Stimulated activated CD8-positive, alpha-beta memory T cell treated with anti-CD3 and anti-CD28 coated beads, Interleukin-2, amount 100 ng/mL, for 48 hours (primary cell): Measurements from ENCODE around the gene JUP.
A peak's percentile ranks its signal among the peaks of the same experiment; 100 is the strongest.
"Not testable (repeated sequence)": the region's sequence is repeated elsewhere in the genome, so short reads cannot be mapped to it uniquely, and the experiment has no call there.

Experiments used
- DNase-seq, 2 donors: peaks; one replicate each; pipeline ENCODE4 v3.0.0-alpha.2; 2020; ENCODE audit warnings: low read depth in 2 of 2

The JUP gene

DNA sequence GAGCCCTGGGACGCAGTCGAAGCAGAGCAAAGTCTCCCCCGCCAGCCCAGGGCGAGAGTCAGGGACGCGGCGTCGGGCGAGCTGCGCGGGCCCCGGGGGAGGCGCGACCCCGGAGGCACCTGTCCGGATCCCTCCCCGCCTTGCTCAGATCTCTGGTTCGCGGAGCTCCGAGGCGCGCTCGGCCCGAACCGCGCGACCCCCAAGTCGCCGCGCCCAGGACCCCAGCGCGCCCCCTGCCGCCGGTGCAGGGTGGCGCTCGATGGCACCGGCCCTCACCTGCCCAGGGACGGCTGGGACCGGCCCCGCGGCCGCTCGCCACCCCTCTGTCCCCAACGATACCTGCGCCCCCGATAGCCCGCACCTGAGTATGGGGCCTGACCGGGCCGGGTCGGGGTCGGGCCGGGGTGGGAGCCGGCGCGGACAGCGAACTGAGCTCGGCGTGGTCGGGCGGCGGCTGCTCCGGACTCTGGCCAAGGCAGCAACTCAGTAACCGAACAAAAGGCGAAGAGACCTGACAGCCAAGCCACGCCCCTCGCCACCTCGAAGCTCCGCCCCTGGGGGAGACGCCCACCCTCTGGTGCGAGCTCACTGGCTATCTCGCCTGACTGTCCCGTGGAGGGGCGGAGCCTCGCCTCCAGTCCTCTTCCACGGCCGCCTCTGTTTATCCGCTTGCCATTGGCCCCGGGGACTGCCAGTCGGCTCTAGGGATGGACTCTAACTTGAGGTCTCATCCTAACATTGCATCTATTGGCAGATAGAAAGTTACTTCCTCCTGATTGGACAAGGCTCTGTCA is at the start of gene JUP:
Gene JUP (minus strand): TSS at position 485 of the 794 bp plus-strand sequence. CDS start 14,857 bp downstream, outside the sequence.
- peak; percentile 84 to 93 for DNase-seq

DNA sequence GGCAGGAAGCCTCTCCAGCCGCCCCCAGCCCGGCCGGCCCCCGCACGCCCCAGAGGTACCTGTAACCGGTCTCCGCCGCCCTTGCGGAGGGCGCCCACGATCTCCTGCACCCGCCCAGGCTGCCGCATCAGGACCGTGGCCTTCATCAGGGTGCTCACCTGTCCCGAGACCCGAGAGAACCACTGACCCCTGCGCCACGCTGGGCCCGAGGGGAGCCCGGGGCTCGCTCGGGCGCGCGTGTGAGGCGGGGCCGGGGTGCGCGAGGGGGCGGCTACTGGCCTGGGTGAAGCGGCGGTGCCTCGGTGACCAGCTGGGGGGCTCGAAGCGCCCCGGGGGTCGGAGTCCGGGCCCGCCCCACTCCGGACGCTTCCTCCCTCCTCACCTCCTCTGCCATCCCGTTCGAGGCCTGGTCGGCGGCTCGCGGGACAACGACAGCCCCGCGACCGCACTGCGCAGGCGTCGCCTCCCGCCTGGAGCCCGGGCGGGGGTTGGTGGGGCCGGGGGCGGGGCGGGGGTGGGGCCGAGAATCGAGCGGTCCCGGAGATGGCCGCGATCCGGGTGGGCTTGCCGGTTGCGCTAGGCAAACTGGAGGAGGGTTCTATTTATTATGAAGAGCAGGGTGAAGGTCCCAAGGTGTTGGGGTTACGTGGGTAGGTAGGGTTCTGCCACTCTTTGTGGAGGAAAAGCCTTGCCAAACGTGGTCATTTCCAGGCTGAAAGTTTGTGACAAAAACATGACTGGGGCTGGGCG is 49.5 kb upstream of the JUP start, which contains the start of gene NT5C3B:
Gene NT5C3B (minus strand): TSS at position 433 of the 750 bp plus-strand sequence. CDS start 39 bp downstream, at position 394.
- DNase-seq, result peak; percentile 39 to 49

DNA sequence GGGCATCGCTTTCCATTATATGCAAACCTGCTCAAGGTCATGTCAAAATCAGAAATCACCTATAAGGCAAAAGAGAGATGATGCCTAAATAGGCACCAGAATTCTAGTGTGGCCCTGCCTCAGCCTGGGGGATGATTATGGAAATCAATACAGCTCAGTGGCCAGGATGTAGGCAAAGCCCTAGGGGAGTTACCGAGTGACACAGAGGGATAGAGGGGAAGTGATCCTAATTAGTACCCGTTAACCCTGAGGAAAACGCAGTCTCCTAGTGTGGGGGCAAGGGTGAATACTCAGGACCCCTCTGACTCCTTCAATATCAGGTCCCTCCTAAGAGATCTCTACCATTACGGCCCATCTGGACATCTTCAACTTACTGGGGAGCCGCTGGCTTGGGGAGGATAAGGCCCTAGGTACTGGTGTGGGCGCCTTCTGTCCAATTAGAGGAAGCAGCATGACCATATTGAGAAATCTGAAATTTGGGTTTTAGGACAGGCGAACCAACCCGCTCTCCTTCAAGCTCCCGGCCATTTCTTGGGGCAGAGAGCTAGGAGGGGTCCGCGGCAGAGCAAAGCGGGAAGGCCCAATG is 48.8 kb upstream of the JUP start:
- DNase-seq, result no peak

DNA sequence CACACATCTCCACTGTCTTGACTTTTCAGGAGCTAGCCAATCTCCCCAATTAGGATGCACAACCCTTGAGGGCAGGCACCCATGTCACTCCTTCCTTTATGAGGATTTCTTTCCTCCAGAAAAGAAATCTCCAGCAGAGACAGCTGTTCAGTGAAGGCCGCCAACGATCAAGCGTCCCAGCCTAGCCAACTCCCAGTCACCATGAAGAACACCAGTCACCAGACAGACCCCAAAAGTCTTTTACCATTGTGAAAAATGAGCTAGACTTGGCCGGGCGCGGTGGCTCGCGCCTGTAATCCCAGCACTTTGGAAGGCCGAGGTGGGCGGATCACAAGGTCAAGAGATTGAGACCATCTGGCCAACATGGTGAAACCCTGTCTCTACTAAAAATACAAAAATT is 43.5 kb upstream of the JUP start:
- DNase-seq, result not testable (repeated sequence)

DNA sequence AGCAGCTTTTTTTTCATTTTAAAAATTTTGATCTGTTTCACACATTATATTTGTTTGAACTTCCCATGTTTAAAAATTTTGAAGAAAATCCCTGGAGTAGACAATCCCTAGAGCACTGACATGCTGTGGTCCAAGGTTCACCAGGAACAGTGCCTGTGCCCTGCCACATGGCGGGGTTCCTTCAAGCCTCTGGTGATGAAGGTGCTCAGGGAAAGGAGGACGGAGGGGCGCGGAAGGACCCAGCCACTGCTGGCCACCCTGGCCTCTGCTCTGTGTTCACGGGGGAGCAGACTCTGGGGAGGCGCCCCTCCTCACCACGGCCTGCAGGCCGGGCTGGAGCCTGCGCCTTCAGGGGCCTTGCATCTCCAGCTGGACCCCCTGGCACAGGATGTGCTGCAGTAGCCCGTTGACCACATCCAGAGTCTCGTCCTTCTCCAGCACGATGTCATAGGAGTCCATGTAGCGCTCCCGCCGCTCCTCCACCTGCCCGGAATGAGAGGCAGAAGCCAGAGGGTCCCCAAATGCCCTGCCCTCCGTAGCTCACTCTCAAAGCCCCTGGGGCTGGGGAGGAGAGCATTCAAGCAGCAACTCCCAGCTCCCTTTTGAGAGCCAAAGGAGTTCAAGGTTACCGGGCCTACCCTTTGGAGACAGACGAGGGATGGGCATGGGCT is 38.8 kb upstream of the JUP start:
- no peak for DNase-seq

DNA sequence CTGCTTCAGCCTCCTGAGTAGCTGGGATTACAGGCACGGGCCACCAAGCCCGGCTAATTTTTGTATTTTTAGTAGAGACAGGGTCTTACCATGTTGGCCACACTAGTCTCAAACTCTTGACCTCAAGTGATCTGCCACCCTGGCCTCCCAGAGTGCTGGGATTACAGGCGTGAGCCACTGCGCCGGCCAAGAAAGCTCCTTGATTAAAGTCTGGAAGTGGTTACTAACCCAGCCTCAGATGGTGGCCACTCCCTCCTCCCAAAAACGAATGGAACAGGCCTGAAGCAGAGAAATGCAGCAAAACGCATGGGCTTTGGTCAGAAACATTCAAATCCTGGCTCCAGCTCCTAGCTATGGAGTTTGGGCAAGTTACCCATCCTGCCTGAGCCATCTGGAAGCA is 37.6 kb upstream of the JUP start:
- DNase-seq, result no peak

DNA sequence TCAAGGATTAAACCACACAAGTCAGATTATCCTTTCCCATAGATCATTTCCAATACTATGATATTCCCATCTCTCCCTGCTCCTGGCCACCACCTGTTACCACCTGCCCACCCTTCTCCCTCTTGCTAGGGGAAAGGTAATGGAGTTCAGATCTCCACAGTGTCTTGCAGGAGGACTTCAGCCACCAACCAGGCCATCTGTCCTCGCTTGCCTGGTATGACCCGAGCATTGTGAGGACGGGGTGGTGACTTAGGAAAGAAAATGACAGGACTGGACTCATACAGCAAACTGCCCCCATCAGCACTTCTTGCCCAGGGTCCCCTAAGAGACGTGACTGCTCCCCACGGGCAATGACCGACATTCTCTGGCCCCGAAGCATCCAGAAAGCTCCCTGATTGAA is 37.1 kb upstream of the JUP start:
- no peak for DNase-seq

DNA sequence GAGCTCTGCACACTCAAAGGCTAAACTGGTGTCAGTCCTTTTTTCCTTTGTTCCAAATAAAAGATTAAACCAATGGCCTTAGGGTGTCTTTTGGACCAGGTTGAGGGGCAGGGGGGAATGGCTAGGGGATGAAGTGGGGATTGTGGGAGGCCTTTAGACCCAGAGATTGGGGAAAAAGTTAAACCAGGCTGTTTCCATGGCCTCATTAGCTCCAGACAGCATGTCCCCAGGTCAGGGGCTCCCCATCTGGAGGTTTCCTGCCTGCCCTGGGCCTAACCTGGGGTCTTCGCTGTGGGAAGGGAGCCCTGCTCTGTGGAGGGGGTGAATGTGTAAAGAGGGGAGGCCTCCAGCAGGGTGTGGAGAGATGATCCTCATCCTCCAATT is 36.6 kb upstream of the JUP start:
- no peak for DNase-seq

DNA sequence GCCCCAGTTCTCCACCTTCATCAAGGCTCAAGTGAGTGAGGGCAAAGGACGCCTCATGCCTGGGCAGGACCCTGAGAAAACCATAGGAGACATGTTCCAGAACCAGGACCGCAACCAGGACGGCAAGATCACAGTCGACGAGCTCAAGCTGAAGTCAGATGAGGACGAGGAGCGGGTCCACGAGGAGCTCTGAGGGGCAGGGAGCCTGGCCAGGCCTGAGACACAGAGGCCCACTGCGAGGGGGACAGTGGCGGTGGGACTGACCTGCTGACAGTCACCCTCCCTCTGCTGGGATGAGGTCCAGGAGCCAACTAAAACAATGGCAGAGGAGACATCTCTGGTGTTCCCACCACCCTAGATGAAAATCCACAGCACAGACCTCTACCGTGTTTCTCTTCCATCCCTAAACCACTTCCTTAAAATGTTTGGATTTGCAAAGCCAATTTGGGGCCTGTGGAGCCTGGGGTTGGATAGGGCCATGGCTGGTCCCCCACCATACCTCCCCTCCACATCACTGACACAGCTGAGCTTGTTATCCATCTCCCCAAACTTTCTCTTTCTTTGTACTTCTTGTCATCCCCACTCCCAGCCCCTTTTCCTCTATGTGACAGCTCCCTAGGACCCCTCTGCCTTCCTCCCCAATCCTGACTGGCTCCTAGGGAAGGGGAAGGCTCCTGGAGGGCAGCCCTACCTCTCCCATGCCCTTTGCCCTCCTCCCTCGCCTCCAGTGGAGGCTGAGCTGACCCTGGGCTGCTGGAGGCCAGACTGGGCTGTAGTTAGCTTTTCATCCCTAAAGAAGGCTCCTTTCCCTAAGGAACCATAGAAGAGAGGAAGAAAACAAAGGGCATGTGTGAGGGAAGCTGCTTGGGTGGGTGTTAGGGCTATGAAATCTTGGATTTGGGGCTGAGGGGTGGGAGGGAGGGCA is 36.0 kb upstream of the JUP start:
- no peak for DNase-seq

DNA sequence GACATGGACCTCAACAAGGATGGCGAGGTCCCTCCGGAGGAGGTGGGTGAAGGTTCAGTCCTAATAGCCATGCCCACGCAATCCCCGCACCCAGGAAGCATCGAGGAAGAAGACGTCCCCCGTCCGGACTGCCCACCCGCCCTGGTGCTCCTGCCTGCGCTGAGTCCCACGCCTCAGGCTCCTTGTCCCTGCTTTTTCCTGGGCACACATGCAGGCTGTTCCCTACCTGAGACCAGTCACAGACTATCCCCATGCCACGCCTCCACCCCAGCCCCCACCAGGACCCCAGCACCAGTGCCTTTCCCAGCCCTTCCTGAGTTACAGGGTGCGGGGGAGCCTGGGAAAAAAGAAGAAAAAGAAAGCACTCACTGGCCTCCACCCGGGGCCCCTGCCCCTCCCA is 35.3 kb upstream of the JUP start:
- DNase-seq, result no peak

DNA sequence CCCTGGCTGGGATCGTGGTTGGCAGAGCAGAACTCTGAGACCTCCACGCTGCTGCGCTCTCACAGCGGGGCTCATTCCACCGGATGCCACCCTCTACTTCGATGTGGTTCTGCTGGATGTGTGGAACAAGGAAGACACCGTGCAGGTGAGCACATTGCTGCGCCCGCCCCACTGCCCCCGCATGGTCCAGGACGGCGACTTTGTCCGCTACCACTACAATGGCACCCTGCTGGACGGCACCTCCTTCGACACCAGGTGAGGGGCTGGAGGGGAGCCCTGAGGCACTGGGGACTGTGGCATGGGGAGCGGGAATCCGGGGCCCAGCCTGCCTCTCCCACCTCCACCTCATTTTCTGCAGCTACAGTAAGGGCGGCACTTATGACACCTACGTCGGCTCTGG is 31.5 kb upstream of the JUP start:
- no peak for DNase-seq

DNA sequence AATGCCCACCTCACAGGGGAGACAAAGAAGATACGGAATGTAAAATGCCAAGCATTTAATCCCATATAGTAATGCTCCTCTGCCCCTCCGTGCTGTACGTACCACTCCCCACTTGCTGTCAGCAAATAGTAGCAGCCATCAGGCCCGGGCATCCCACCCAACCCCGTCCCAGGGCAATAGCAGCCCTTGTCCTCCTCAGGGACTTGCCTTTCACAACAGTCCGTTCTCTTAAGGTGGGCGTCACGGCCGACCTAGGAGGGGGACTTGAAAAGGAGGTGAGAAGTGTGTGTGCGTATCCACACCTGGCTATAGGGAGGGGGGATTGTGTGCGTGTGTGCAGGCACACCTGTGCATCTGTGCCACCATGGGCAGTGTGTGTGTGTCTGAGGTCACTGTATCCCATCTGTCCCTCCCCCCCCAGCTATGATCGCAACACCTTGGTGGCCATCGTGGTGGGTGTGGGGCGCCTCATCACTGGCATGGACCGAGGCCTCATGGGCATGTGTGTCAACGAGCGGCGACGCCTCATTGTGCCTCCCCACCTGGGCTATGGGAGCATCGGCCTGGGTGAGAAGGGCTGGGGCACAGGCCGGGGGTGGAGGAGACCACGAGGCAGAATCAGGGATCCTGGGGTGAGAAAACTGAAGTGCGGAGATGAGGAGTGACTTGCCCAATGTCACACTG is 30.3 kb upstream of the JUP start:
- DNase-seq, result no peak

DNA sequence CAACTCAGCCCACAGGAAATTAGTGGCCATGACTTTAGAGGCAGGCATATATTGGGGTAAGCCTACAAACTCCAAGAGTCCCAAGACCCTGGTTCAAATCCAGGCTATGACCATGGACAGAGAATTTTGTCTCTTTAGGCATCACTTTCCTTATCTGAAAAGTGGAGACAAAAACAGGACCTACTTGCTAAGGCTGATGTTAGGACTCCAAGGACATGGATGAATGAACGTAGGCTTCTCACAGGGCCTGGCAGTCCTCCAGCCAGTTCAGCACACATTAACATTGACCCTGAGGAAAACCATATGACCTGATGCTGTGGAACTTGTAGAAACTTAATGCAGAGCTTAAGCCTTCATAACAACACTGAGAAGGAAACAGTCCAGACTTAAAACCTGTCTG is 27.7 kb upstream of the JUP start:
- DNase-seq, result no peak

DNA sequence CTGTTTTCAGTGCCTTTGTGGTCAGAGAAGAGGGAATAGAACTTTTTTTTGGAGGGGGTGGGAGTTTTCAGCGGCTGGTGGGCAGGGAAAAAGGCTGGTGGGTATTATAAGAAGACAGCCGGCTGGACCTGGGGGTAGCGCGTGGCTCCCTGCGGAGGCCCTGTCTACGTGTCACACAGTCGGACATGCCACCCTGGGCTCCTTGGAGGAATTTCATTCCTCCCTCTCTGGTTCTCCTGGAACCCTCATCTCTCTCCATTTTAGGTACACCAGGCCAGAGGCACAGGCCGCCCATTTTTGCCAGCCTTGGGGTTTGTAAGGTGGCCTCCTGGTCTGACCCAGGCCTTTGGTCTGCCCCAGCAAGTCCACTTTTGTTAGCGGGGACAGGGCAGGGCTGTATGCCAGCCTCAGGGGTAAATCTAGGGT is 27.2 kb upstream of the JUP start:
- no peak for DNase-seq

DNA sequence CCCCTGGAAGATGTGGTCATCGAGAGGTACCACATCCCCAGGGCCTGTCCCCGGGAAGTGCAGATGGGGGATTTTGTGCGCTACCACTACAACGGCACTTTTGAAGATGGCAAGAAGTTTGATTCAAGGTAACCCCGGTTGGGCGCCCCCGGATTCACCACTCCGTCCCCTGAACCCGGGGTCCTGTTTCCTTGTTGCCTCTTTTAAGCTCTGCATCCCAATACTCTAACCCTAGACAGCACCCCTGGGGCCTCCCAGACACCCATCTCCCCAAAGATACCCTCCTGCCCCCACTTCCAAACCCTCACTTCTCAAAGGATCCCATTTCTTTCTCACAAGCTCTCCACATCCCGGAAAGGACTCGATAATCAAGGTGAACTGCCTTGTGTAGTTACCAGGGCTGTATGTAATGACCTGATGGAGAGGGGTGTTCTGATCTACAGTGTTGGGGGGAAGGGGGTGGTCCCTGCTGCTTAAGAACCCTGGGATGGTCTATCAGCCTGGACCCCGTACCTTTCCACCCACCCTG is 26.7 kb upstream of the JUP start:
- DNase-seq, result no peak

DNA sequence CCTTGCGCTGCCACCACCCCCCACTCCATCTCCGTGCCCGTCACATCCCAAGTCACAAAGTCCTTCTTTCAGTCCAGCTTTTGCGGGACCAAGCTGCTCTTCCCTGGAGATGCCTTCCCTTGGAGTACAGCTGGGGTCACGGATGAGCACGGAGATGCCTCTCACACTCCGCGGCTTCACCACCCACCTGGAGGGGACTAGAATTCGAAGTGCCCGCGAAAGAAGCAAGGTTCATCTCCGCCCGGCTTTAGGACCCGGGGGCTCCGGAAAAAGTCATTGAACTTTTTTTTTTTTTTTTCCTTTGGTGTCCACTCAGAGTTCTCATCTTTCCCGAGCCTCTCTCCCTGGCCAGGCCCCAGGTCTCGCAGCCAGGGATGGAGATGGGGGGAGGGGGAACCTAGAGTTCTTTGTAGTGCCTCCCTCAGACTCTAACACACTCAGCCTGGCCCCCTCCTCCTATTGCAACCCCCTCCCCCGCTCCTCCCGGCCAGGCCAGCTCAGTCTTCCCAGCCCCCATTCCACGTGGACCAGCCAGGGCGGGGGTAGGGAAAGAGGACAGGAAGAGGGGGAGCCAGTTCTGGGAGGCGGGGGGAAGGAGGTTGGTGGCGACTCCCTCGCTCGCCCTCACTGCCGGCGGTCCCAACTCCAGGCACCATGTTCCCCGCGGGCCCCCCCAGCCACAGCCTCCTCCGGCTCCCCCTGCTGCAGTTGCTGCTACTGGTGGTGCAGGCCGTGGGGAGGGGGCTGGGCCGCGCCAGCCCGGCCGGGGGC is 26.1 kb upstream of the JUP start, which contains the start of gene FKBP10:
Gene FKBP10 (plus strand): TSS at position 624 of the 771 bp plus-strand sequence. CDS start 31 bp downstream, at position 655.
- no peak for DNase-seq

DNA sequence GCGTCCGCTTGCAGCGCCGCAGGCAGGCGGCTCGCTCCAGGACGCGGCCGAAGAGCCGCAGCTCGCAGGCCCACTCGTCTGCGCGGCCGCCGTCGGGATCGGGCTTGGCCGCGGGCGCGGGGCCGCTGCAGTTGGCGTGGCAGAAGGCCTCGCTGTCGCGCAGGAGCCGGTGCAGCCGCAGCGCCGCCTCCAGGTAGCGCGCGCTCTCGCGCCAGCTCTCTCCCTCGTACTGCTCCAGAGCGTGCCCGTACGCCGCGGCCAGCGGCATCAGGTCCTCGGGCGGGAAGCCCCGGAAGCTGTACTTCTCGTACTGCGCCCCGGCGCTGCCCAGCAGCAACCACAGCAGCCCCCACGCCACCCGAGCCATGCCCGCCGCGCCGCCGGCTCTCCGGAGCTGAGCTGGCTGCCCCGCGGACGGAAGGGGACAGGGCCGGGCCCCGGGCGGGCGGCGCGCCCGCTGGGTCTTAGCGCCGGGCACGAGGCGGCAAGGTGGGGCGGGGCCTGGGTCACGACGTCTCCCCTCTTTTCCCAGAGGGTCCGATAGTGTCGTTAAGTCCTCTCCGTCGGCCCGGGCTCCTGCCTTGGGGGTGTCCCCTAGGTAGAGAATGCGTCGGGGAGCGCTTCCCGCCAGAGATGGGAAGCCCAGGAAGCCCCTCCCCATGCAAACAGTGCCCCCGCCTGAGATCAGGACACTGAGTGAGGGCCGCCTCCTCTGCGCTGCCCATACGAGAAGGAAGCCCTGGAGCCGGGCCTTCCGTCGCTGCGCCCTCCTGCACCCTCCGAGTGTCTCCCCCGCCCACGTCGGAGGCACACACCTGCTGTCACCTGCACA is 25.3 kb upstream of the JUP start, which contains the start of gene P3H4:
Gene P3H4 (minus strand): TSS at position 401 of the 832 bp plus-strand sequence. CDS start 34 bp downstream, at position 367.
- peak; percentile 51 to 61 for DNase-seq
